ENCODE measurements around the gene CD79A.

DNA sequence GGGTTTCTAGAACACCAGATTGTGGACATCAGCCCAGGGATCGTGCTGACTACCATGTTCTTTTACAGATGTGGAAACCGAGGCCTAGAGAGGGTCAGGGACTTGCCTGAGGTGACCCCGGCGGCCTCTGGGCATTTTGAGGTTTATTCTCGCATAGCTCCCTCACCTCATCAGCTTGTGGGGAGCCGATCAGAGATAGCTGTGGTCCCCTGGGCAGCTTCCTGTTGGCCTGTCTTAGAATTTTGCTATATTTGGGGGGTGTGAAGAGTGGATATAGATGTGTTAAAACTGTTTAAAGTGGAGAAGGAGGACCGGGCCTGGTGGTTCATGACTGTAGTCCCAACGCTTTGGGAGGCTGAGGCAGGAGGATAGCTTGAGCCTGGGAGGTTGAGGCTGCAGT lies 12.8 kb downstream of the CD79A start:
- TF ChIP-seq EZH2 (IDR thresholded peaks at IDR 0.05; ENCODE audit: borderline replicate concordance, low read depth, low read length, severe bottlenecking) (no peak), POLR2A (IDR thresholded peaks at IDR 0.05; ENCODE audit: low read depth, low read length) (no peak)
- TF ChIP-seq, protein P1, sequence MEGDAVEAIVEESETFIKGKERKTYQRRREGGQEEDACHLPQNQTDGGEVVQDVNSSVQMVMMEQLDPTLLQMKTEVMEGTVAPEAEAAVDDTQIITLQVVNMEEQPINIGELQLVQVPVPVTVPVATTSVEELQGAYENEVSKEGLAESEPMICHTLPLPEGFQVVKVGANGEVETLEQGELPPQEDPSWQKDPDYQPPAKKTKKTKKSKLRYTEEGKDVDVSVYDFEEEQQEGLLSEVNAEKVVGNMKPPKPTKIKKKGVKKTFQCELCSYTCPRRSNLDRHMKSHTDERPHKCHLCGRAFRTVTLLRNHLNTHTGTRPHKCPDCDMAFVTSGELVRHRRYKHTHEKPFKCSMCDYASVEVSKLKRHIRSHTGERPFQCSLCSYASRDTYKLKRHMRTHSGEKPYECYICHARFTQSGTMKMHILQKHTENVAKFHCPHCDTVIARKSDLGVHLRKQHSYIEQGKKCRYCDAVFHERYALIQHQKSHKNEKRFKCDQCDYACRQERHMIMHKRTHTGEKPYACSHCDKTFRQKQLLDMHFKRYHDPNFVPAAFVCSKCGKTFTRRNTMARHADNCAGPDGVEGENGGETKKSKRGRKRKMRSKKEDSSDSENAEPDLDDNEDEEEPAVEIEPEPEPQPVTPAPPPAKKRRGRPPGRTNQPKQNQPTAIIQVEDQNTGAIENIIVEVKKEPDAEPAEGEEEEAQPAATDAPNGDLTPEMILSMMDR (IDR thresholded peaks at IDR 0.05; ENCODE audit: extremely low read depth in 1 of 2, insufficient read depth in 1 of 2, low read depth in 1 of 2, low read length in 2 of 2): no peak
